ENCODE measurements around the gene SPHK2.

GRCh38 chr19:48672994-48673393 is 53.7 kb downstream of the SPHK2 start, which contains the start of gene NTN5:
- no peak for TF ChIP-seq SUZ12 (IDR thresholded peaks at IDR 0.05; ENCODE audit: extremely low read depth, insufficient read depth, insufficient read length)
- TF ChIP-seq YY1 (IDR thresholded peaks at IDR 0.05; ENCODE audit: insufficient read depth, insufficient read length): no peak
- no peak for TF ChIP-seq ZNF274 (IDR thresholded peaks at IDR 0.05; ENCODE audit: low read depth, low read length)
